ENCODE data around the gene CR1L.

DNA sequence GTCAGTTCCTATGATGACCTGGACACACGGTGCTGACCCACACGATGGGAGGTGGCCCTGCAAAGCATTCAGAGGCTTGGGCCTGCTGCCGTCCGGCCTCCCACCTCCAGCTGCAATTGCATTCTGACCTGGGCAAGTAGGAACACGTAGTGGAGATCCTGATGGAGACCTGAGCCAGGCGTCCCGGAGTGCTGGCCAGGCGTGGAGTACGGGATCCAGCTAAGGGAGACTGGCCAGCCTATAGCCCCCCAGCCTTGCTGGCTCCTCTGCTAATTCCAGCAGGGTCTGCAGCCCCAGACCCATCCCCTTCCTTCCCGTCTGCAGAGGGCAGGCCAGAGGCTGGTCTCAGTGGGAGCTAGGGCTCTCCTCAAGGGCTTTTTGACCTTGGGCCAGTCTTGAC, 118.2 kb downstream of the CR1L start:
- TF ChIP-seq CTCF (IDR thresholded peaks at IDR 0.05) = no peak
- TF ChIP-seq SIN3A (IDR thresholded peaks at IDR 0.05; ENCODE audit: borderline replicate concordance, insufficient read depth, low read depth, low read length) = no peak
- no peak for TF ChIP-seq REST (IDR thresholded peaks at IDR 0.05; ENCODE audit: insufficient read depth in 1 of 2, low read depth in 2 of 2, low read length in 1 of 2)
- TF ChIP-seq POLR2AphosphoS5 (IDR thresholded peaks at IDR 0.05; ENCODE audit: low read depth, low read length) = no peak
